ENCODE data around the gene INPP5A. TPM values are rescaled to one million over a fixed set of nuclear protein-coding genes. Genes with fewer than 3 reads are reported as not detected.
"Not testable (repeated sequence)": the region's sequence is repeated elsewhere in the genome, so short reads cannot be mapped to it uniquely, and the experiment has no call there.

The INPP5A gene
- total RNA-seq, 1 donor from 2014 or later = 30.6 TPM

- Mint-ChIP-seq H3K27me3 (no peaks in the 10 kb centered on the region), H3K36me3 (ENCODE audit: insufficient read depth) (no peaks in the 10 kb centered on the region), H3K27ac (no peak overlapping the region), H3K4me1 (ENCODE audit: low read depth) (peaks cover 5% of the 10 kb centered on the region), H3K9me3 (ENCODE audit: low read depth) (no peaks in the 10 kb centered on the region), H3K4me3 (ENCODE audit: low read depth) (no peak overlapping the region)
- DNase-seq (ENCODE audit: low spot score, unreplicated experiment) = no peak
- TF ChIP-seq CTCF (IDR thresholded peaks at IDR 0.05; ENCODE audit: unreplicated experiment) = no peak
Measured at GRCh38 chr10:132551808-132552130, 14.2 kb downstream of the INPP5A start.

- not testable (repeated sequence) for DNase-seq (ENCODE audit: low spot score, unreplicated experiment)
Measured at GRCh38 chr10:132552635-132553034, 15.0 kb downstream of the INPP5A start.

GRCh38 chr10:132553568-132553967, 16.0 kb downstream of the INPP5A start:
- DNase-seq (ENCODE audit: low spot score, unreplicated experiment); H3K27me3 Mint-ChIP-seq; H3K36me3 Mint-ChIP-seq (ENCODE audit: insufficient read depth); H3K27ac Mint-ChIP-seq; H3K9me3 Mint-ChIP-seq (ENCODE audit: low read depth); H3K4me3 Mint-ChIP-seq (ENCODE audit: low read depth): not testable (repeated sequence)
- H3K4me1 Mint-ChIP-seq (ENCODE audit: low read depth) = peaks cover 11% of the 10 kb centered on the region

More at GRCh38 chr10:132552635-132553034, 15.0 kb downstream of the INPP5A start:
- not testable (repeated sequence) for H3K36me3 Mint-ChIP-seq (ENCODE audit: insufficient read depth); H3K27ac Mint-ChIP-seq; H3K27me3 Mint-ChIP-seq; H3K4me3 Mint-ChIP-seq (ENCODE audit: low read depth); H3K9me3 Mint-ChIP-seq (ENCODE audit: low read depth)
- peaks cover 11% of the 10 kb centered on the region for H3K4me1 Mint-ChIP-seq (ENCODE audit: low read depth)

GRCh38 chr10:132554053-132554990, 16.7 kb downstream of the INPP5A start:
- no peaks in the 10 kb centered on the region for H3K36me3 Mint-ChIP-seq (ENCODE audit: insufficient read depth)
- no peak for DNase-seq (ENCODE audit: low spot score, unreplicated experiment)

GRCh38 chr10:132554991-132555647, 17.5 kb downstream of the INPP5A start:
- no peak for TF ChIP-seq CTCF (IDR thresholded peaks at IDR 0.05; ENCODE audit: unreplicated experiment)
- DNase-seq (ENCODE audit: low spot score, unreplicated experiment) = no peak
- Mint-ChIP-seq H3K4me3 (ENCODE audit: low read depth) (no peak overlapping the region), H3K4me1 (ENCODE audit: low read depth) (peaks cover 7% of the 10 kb centered on the region), H3K9me3 (ENCODE audit: low read depth) (no peaks in the 10 kb centered on the region), H3K27me3 (no peaks in the 10 kb centered on the region), H3K36me3 (ENCODE audit: insufficient read depth) (no peaks in the 10 kb centered on the region), H3K27ac (no peak overlapping the region)

More at GRCh38 chr10:132554053-132554990, 16.7 kb downstream of the INPP5A start:
- Mint-ChIP-seq H3K4me3 (ENCODE audit: low read depth) (no peak overlapping the region), H3K27me3 (no peaks in the 10 kb centered on the region), H3K4me1 (ENCODE audit: low read depth) (peaks cover 8% of the 10 kb centered on the region), H3K9me3 (ENCODE audit: low read depth) (no peaks in the 10 kb centered on the region), H3K27ac (no peak overlapping the region)
- no peak for TF ChIP-seq CTCF (IDR thresholded peaks at IDR 0.05; ENCODE audit: unreplicated experiment)

- Mint-ChIP-seq H3K27me3 (no peaks in the 10 kb centered on the region), H3K36me3 (ENCODE audit: insufficient read depth) (no peaks in the 10 kb centered on the region), H3K4me3 (ENCODE audit: low read depth) (no peak overlapping the region), H3K4me1 (ENCODE audit: low read depth) (peaks cover 7% of the 10 kb centered on the region), H3K27ac (no peak overlapping the region), H3K9me3 (ENCODE audit: low read depth) (no peaks in the 10 kb centered on the region)
- no peak for TF ChIP-seq CTCF (IDR thresholded peaks at IDR 0.05; ENCODE audit: unreplicated experiment)
- DNase-seq (ENCODE audit: low spot score, unreplicated experiment) = no peak
Measured at GRCh38 chr10:132555648-132556575, 18.3 kb downstream of the INPP5A start.

Measured in progenitor cell of endocrine pancreas (in vitro differentiated cells).